Dermis lymphatic vessel endothelial cell (primary cell): Measurements from ENCODE around the gene POPDC3. TPM values are rescaled to one million over a fixed set of nuclear protein-coding genes. Genes with fewer than 3 reads are reported as not detected.

Experiments
- total RNA-seq: library from RNA; depleted of rRNA; stranded (reverse); fragments of >200 nt; gene quantifications from 2 replicates; pipeline ENCODE4 v1.2.1, GENCODE V29; 2014

Gene POPDC3
- 0.26 and 0.33 TPM in 2 replicates for total RNA-seq

GRCh38 chr6:105179244-105180065 is at the start of gene POPDC3:
POPDC3 (minus strand) TSS chr6:105180014; CDS start chr6:105161909, 18,105 bp downstream.

Other genes with a start within 250 kb of the POPDC3 start
- not detected in 2 replicates for gene LIN28B, start 222.9 kb downstream of the POPDC3 start, total RNA-seq
- gene PREP, start 223.1 kb upstream of the POPDC3 start, total RNA-seq, result 15.0 and 19.2 TPM in 2 replicates